Right lung (tissue), 10 donors: Measurements from ENCODE around the gene CEACAM6. TPM values are rescaled to one million over a fixed set of nuclear protein-coding genes. Genes with fewer than 3 reads are reported as not detected.
A peak's percentile ranks its signal among the peaks of the same experiment; 100 is the strongest.
"Not testable (repeated sequence)": the region's sequence is repeated elsewhere in the genome, so short reads cannot be mapped to it uniquely, and the experiment has no call there.

Experiments
- DNase-seq, 2 donors: peaks; one replicate each; pipeline ENCODE4 v3.0.0-alpha.2; 2013
- long read RNA-seq, 8 donors: transcript quantifications; one replicate each; lab custom pipeline, GENCODE V29; 2026
- polyA plus RNA-seq, 5 donors: library from polyadenylated mRNA; unstranded; fragments of 120-200 nt; gene quantifications; one replicate each; pipeline versions ENCODE4 v1.2.1 to v1.2.3, GENCODE V29; 2013; ENCODE audit warnings: inconsistent platforms in 1 of 5, low replicate concordance in 1 of 5; ENCODE audit not compliant: insufficient read length in 5 of 5, insufficient read depth in 1 of 5

CEACAM6 gene
- 1 to 10 TPM; 2.8 to 3.4 (median 2.9) TPM for polyA plus RNA-seq
- long read RNA-seq, donor 1 = 0 reads
- long read RNA-seq, donor 2 = 0 reads
- long read RNA-seq, donor 3 = 0 reads
- long read RNA-seq, donor 4 = 0 reads
- long read RNA-seq, donor 5 = 0 reads
- long read RNA-seq, donor 6 = 0 reads
- long read RNA-seq, donor 7 = 0 reads
- long read RNA-seq, donor 8 = 0 reads

DNA sequence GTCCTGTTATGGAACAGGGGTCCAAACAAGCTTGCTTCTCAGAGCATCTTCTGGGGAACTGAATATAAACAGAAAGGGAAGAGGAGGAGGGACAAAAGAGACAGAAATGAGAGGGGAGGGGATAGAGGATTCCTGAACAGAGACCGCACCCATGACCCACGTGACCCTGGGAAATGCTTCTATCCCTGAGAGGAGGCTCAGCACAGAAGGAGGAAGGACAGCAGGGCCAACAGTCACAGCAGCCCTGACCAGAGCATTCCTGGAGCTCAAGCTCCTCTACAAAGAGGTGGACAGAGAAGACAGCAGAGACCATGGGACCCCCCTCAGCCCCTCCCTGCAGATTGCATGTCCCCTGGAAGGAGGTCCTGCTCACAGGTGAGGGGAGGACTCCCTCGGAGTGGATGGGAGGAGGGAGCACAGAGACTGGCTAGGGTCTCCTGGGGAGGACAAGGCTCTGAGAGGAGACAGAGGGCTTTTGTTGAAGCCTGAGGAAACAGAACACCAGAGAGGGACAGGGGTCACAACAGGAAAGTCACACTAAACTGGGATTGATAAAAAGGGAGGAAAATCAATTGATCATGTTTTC is at the start of gene CEACAM6:
TSS of gene CEACAM6 (plus strand) at position 203 of the 586 bp plus-strand sequence. CDS start at position 312, 109 bp downstream.
- DNase-seq = no peak

- peak; percentile 9 to 13 for DNase-seq
Observed at GRCh38 chr19:41706741-41707501, 48.4 kb upstream of the CEACAM6 start.

DNA sequence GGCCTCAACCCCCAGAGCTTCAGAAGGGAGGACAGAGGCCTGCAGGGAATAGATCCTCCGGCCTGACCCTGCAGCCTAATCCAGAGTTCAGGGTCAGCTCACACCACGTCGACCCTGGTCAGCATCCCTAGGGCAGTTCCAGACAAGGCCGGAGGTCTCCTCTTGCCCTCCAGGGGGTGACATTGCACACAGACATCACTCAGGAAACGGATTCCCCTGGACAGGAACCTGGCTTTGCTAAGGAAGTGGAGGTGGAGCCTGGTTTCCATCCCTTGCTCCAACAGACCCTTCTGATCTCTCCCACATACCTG is 47.9 kb upstream of the CEACAM6 start:
- DNase-seq = no peak

DNA sequence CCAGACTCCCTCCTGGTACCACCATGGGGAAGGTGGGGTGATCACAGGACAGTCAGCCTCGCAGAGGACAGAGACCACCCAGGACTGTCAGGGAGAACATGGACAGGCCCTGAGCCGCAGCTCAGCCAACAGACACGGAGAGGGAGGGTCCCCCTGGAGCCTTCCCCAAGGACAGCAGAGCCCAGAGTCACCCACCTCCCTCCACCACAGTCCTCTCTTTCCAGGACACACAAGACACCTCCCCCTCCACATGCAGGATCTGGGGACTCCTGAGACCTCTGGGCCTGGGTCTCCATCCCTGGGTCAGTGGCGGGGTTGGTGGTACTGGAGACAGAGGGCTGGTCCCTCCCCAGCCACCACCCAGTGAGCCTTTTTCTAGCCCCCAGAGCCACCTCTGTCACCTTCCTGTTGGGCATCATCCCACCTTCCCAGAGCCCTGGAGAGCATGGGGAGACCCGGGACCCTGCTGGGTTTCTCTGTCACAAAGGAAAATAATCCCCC is 47.4 kb upstream of the CEACAM6 start:
- DNase-seq = no peak

DNA sequence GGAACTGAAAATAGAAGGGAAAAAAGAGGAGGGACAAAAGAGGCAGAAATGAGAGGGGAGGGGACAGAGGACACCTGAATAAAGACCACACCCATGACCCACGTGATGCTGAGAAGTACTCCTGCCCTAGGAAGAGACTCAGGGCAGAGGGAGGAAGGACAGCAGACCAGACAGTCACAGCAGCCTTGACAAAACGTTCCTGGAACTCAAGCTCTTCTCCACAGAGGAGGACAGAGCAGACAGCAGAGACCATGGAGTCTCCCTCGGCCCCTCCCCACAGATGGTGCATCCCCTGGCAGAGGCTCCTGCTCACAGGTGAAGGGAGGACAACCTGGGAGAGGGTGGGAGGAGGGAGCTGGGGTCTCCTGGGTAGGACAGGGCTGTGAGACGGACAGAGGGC is 46.8 kb upstream of the CEACAM6 start, which contains the start of gene CEACAM5:
TSS of gene CEACAM5 (plus strand) at position 146 of the 400 bp plus-strand sequence. CDS start at position 252, 106 bp downstream.
- DNase-seq = no peak

GRCh38 chr19:41709516-41709915 is 45.8 kb upstream of the CEACAM6 start:
- not testable (repeated sequence) for DNase-seq

DNA sequence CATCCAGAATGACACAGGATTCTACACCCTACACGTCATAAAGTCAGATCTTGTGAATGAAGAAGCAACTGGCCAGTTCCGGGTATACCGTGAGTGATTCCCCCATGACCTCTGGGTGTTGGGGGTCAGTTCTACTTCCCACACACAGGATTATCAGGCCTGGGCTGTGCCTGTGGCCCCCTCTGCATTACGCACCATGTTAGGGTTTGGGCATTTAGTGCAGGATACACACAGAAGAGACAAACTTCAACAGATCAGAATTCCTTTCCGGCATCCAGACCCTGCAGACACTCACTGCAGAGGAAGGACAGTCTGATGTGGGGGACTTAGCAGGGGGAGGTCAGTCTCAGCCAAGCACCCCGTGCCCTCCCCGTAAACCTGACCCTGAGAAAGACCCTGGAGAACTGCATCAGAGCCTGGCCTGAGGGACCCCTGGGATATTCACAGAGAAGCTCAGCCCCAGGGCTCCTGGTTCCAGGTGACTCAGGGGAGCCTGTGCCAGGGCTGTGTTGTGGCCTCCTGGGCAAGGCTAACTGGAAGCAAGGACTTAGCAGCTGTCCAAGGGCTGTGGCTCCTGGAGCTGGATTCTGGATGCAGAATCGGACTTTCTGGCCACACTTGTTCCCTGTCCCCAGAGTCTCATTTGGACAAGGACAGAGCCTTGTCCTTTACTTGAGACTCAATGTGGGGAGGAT is 45.2 kb upstream of the CEACAM6 start:
- no peak for DNase-seq

DNA sequence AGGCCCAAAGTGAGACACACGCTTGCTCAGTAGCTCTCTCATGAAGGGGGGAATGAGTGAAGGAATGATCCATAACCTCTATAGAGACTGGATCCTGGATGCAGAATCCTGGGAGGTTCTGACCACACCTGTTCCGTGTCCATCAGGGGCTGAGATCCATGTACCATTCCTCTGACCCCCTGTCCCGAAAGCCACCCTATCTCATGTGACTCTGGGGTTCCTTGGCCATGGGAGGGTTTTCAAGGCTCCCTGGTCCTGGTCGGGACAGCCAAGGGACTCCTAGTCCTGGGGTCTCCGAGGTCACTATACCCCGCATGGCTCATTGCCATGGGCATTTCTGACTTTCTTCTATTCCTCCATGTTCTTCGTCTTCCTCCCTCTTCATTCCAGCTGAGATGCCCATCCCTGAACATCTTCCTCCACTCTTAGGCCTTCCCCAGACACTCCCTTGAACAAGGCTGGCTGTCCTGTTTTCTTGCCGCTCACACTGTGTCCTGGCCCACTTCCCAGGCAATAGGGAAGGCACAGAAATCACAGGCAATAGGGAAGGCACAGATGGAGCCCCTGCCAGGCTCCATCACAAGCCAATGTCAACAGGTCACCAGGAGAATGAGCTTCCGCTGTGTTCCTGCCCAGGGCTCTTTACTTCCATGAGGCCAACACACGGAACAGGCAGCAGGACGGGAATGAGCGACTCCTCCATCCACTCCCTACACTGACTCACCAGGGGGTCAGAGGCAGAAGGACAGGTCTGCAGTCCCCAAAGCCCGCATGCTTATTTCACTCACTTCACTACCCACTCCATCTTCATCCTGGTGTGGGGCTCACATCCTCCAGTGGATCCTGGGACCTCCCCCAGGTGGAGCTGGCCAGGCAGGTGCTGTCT is 43.7 kb upstream of the CEACAM6 start:
- DNase-seq = no peak

- no peak for DNase-seq
Observed at GRCh38 chr19:41714598-41714997, 40.7 kb upstream of the CEACAM6 start.

DNA sequence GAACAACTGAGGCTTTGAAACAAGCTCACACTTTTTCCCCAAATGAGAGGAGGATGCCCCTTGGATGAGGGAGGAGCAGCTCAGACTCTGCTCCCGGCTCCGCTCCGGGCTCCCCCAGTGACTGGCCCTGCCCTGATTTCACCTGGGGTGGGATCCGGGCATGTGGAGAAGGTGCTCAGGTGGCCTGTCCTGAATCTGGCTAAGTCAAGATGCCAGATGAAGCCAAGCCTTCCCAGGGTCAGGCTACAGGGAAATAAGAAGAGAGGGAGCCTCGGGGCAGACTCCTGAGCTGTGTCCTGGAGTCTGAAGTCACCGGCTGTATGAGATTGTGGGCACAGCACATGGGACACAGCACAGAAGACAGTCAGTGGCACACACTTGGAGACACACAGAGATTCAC is 36.6 kb upstream of the CEACAM6 start:
- no peak for DNase-seq

GRCh38 chr19:41720103-41720502 is 35.2 kb upstream of the CEACAM6 start:
- DNase-seq = no peak

DNA sequence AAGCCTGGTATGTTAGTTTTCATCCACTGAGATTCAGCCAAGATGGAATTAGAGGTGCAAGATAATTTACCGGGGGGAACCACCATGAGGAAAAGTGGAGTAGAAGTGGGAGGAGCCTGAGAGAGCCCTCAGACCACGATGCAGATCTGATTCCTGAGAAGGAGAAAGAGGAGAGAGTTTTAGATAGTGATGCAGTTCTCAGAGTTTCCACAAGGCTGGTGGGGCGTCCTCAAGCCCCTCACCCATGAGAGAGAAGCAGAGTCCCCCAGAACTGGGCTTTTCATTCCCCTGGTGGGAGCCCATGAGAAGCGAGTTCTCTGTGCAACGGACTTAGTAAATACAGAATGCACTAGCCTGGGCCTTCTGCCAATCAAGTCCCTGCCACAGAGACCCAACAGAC is 28.8 kb upstream of the CEACAM6 start:
- no peak for DNase-seq

DNA sequence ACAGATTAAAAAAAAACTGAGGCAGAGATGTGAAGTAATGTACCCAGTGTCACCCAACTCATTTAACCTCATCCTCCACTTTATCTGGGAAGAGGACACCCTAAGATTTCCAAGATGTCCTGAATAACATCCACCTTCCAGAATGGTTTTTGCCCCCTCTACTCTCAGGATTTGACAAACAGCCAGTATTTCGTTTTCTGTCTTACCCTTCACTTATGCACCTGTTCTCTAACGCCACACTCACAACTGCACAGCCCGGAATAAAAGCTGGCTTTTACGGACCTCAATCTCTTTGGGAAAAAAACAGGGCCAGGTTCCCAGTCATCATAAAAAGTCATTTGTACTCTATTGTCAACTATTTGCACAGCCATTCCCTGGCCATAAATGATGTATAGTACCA is 21.2 kb upstream of the CEACAM6 start:
- no peak for DNase-seq

GRCh38 chr19:41734585-41734984 is 20.7 kb upstream of the CEACAM6 start:
- no peak for DNase-seq

- no peak for DNase-seq
Observed at GRCh38 chr19:41735071-41735600, 20.2 kb upstream of the CEACAM6 start.

DNA sequence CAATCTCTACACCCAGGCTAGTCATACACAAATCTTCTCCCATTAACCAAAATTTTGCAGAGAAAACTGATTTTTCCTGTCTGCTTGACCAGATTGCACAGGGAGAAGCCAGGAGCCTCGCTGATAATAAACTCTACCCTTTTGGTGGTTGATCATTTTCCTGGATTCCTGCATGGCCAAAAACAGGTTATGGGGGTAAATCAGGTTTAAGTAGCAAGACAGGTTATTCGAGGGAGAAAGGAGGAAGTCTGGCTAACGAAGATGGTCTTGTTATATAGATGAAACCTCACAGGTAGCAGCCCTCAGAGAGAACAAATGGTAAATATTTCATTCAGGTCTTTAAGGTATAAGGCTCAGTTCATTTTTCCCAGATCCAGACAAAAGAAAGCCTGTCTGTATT is 16.0 kb upstream of the CEACAM6 start:
- DNase-seq = no peak

GRCh38 chr19:41740415-41741243 is 14.7 kb upstream of the CEACAM6 start:
- DNase-seq = no peak

DNA sequence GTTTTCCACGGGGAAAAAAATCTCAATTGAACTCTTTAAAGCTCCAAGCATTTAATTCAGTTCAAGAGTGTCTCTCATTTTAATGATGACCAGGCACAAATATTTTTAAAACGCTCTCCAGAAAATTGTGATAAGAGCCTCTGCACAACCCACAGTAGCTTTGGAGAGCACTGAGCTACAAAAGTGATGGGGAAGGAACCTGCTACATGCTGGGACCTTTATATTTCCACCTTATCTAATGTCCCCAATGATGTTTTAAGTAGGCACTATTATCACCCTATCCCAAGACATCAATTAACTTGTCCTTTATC is 14.1 kb upstream of the CEACAM6 start:
- DNase-seq = no peak

DNA sequence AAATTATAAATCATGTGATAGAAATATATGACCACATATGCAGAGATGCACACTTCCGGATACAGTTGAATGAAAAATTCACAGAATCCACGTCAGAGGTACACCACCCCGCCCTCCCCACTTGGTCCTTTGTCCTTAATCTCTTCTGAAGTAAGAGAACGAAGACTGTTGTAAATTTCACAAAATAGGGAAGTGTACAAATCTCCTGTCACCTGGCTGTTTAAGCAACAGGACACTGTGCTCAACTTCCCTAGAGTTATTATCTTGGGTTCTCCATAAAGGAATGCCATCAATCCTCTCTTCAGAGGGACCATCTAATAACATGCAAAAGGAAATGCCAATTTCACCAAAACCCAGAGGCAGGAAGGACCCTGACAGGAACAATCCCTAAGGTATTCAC is 10.5 kb upstream of the CEACAM6 start:
- DNase-seq = no peak

DNA sequence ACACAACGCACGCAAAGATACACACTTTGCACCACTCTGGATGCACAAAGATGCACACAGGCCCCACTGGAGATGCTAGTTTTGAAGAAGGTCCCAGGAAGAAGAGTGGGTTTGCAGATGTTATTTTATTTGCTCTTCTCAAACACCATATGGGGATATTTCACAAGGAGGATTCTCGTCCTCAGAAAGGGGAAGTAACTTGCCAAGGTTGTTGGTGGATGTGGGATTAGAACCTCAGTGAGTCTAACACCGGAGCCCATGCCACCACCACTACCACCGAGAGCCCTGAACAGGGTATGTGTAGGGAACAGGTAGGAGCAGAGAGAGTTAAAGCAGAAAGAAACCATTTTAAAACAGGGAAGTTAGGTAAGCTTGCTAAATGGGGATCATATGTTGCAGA is 9.6 kb upstream of the CEACAM6 start:
- no peak for DNase-seq
